Measurements from ENCODE around the gene EIF4E2. TPM values are rescaled to one million over a fixed set of nuclear protein-coding genes. Genes with fewer than 3 reads are reported as not detected.

Gene EIF4E2
- total and polyA plus RNA-seq, 8 donors, result 17.8 to 33.0 (median 26.8) TPM

- Histone ChIP-seq H3K27me3 (no peaks in the 10 kb centered on the region), H3K9me3 (no peaks in the 10 kb centered on the region), H3K4me3 (no peak overlapping the region), H3K27ac (no peak overlapping the region), H3K4me1 (peaks cover 0 to 13% (median 7%) of the 10 kb centered on the region in 3 donors), H3K36me3 (no peaks in the 10 kb centered on the region)
- DNase-seq (no peak), FAIRE-seq (no peak), ATAC-seq (no peak)
- no peak for TF ChIP-seq CTCF (IDR thresholded peaks at IDR 0.05)
- WGBS, 2 donors, result 88 to 90% methylated on average over 5 of the region's 5 CpGs
- intact Hi-C loops (cut with DNase I), result no loop called here
These were observed 36.5 kb downstream of the EIF4E2 start for GRCh38 chr2:232586943-232587505.

GRCh38 chr2:232587512-232587911 is 37.0 kb downstream of the EIF4E2 start:
- FAIRE-seq, result no peak
- Histone ChIP-seq H3K27ac (no peak overlapping the region), H3K36me3 (no peaks in the 10 kb centered on the region), H3K4me1 (peaks cover 0 to 13% (median 7%) of the 10 kb centered on the region in 3 donors), H3K27me3 (no peaks in the 10 kb centered on the region), H3K4me3 (no peak overlapping the region), H3K9me3 (no peaks in the 10 kb centered on the region)
- intact Hi-C loops (cut with DNase I), result no loop called here
- no peak for DNase-seq
- ATAC-seq, result peak in 1 of 4 donors; percentile 23
- TF ChIP-seq CTCF (IDR thresholded peaks at IDR 0.05), result no peak
- WGBS, 2 donors, result 87 to 92% methylated on average over 7 of the region's 7 CpGs

GRCh38 chr2:232588031-232588430 is 37.5 kb downstream of the EIF4E2 start:
- no peak for TF ChIP-seq CTCF (IDR thresholded peaks at IDR 0.05)
- no peaks in the 10 kb centered on the region for H3K27me3 ChIP-seq
- peak overlapping the region in 1 of 4 donors; percentile 35 for H3K27ac ChIP-seq
- intact Hi-C loops (cut with DNase I), result no loop called here
- peaks cover 0 to 13% (median 7%) of the 10 kb centered on the region in 3 donors for H3K4me1 ChIP-seq
- DNase-seq (no peak), FAIRE-seq (no peak), ATAC-seq (no peak)
- H3K36me3 ChIP-seq, result no peaks in the 10 kb centered on the region
- WGBS, 2 donors, result 88 to 92% methylated on average over 8 of the region's 8 CpGs
- no peaks in the 10 kb centered on the region for H3K9me3 ChIP-seq
- no peak overlapping the region for H3K4me3 ChIP-seq

- Histone ChIP-seq H3K4me3 (no peak overlapping the region), H3K4me1 (peaks cover 0 to 13% (median 7%) of the 10 kb centered on the region in 3 donors), H3K36me3 (no peaks in the 10 kb centered on the region), H3K9me3 (no peaks in the 10 kb centered on the region), H3K27me3 (no peaks in the 10 kb centered on the region), H3K27ac (peak overlapping the region in 1 of 4 donors; percentile 44)
- no peak for TF ChIP-seq CTCF (IDR thresholded peaks at IDR 0.05)
- intact Hi-C loops (cut with DNase I), result no loop called here
- 41 to 57% methylated on average over 18 of the region's 18 CpGs for WGBS, 2 donors
- DNase-seq, result peak; percentile 65 to 88 (median 84)
- no peak for FAIRE-seq
- peak; percentile 91 to 95 (median 94) for ATAC-seq
These were observed 38.4 kb downstream of the EIF4E2 start for GRCh38 chr2:232588680-232589585.

Measured in pancreas (tissue), 10 donors.